AG08395 (cell line): ENCODE data around the gene CORO2B.
A peak's percentile ranks its signal among the peaks of the same experiment; 100 is the strongest.

ENCODE experiments used
- DNase-seq: peaks from one replicate; pipeline ENCODE4 v3.0.0; 2012; ENCODE audit warnings: mixed read lengths, low spot score

Gene CORO2B

DNA sequence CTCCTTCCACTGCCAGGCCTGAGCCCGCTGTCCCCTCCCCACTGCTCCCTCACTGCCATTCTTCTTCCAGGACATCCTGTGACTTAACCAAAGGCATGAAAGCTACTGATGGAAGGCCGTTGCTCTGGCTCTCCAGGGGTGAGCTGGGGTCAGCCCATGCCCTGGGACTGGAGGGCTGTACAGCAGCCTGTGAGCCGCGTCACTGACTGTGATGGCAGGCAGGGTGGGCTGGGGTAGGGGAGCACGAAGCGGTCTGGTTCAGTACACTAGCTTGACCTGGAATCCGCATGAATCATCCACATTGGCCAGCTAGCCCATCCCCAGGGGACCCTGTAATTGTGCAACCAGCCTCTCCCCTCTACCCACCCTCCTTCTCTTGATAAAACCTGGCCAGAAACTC is 30.8 kb downstream of the CORO2B start:
- no peak for DNase-seq

DNA sequence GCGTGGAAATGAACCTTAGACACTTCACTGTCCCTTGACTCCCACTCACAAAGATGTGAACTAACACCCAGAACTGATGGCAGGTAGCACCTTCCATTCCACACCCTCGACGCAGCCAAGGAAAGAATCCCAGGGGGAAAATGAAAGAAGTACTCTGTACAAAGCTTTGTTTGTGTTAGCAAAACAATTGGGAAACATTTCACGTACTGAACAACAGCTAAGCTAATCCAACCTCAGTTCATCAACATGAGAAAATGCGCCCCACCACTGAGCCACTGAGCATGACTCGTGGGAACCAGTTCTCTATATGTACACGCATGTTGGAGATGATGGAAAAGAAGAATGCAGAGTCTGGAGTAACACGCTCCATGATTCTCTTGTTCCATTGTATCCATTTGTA is 32.0 kb downstream of the CORO2B start:
- DNase-seq: no peak

DNA sequence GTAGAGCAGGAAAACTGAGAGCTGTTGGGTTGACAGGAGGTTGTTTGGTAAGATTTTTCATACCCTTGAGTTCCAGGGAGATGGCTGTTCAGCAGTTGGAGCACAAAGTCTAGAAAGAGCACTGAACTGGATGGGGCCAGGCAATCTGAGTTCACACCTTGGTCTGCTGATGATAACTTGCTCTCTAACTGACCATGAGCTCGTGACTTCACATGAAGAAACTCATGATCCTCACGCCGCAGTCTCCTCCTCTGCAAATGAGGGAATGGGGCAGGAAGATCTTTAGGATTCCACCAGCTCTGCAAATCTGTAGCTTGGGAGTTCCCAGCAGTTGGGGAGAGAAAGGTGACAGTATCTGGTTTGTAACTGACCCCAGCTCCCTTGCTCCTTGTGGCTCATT is 33.7 kb downstream of the CORO2B start:
- DNase-seq: no peak

DNA sequence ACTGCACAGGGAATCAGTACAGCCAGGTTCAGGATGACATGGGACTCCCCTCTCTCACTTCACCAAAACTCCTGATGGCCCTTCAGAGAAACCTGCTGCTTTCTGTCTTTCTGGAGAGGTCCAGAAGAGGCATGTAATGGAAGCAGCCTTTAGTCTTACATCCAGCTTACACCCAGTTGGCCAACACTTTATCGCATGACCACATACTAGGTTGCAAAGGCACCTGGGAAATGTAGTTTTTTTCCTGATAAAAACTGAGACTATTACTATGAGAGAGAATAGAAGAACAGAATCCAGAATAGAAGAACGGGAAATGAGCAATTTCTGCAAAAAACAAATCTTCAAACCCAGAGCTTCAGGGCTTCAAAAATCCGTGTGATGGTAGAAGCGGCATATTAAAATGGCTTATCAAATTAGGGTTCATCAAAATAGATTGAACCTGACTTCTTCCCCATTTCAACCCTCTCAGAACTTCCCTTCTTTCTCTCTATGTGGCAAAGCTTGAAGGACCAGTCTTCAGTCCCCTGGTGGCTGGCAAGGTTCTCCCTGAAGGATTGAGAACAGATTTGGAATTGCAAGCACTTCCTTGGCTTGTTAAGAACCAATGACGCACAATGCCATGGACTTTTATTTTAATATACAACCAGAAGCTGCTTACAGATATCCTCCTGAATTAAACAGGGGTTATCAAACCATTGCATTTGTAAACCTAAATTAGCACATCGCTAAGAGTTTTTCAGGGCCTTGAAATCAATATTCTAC is 34.4 kb downstream of the CORO2B start:
- DNase-seq: no peak

DNA sequence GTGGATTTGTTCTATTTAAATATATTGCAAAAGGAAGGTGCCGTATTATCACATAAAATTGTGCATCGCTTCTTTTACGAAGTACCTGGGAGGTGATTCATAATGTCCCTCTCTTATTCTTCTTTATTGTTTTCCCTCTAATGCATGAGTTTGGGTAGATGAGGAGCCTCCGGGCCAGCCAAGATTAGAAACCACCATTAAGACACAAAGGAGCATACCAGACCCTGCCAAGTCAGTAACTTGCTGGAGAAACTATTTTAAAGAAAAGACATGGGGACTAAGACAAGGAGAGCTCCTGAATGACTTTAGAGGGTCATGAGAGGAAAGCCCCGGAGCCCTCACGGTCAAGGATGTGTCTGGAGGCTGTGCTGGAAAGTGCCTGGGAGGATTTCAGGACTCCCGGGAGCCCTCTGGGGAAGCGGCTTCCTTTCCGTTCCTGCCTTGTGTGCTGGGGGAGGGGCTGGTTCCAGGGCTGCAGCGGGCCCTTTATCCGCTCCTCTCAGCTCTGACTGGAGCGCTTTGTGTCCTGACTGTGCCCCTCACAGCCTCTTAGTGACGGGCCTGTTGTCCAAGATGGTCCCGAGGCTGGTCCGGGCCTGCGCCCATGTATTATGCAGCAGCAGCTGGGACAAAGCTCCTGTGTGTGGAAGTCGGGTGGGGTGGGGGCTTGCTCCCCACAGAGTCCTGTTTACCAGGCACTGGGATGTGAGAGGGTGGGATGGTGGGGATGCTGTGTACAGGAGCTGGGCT is 35.7 kb downstream of the CORO2B start:
- peak; percentile 38 for DNase-seq

DNA sequence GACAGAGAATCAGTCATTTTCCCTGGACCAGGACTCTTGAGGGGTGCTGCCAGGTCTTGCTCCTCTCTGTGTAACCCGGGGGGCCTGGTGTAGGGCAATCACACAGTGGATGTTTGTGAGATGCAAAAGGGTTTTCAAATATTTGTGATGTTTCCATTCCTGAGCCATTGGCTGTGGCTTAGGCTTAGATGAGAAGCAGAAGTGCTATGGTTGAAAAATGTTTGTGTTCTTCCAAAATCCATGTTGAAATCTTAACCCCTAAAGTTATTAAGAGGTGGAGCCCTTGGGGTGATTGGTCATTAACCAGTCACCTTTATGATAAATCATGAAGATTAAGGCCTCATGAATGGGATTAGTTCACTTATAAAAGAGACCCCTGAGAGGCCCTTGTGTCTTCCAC is 36.5 kb downstream of the CORO2B start:
- no peak for DNase-seq

DNA sequence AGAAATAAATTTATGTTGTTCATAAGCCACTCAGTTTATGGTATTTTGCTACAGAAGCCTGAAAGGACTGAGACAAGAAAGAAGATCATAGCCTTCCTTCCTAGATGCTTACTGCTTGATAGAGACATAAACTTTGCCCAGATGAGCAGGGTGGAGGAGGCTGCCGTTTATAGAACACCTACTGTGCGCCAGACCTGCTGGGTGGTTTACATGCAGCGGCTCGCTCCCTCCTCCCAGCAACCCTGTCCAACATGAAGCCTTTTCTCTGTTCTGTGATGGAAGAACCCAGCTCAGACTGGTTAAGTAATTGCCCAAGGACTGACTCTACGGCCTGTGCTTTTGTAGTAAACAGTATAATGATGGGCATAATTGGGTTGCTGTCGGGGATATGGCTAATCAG is 37.0 kb downstream of the CORO2B start:
- DNase-seq: no peak

DNA sequence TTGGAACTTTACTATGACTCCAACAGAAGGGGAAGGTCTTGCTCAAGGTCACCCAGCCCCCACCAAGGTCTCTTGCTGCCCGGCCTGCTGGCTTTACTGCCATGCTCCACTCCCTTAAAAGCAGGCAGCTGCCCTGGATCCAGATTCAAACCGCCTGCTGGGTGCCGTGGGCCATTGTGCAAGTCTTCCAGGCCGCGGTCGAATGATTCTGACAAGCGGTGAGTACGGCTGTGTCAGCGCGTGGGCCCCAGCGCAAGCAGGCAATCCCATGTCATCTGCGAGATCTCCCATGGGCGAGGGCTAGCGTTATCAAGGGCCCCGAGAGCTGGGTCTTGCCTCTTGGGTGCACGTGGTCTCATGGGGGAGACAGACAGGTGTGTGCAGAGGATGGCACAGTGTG is 37.6 kb downstream of the CORO2B start:
- no peak for DNase-seq

DNA sequence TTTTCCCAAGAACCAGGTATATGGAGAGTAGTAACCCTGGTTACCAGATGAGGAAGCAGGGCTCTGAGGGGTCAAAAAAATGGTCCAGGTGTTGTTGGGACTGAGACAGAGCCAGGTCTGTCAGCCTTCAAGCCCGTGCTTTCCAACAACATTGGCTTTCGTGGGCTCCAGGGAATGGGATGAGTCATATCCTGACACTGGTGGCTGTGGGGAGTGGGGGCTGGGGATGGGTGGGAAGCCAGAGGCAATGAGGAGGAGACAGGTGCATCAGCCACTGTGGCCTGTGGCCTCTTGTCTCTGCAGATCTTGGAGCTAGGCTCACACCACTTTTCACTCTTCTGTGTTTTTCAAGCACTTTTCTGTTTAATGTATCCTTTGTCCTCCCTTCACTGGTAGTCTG is 38.2 kb downstream of the CORO2B start:
- no peak for DNase-seq

DNA sequence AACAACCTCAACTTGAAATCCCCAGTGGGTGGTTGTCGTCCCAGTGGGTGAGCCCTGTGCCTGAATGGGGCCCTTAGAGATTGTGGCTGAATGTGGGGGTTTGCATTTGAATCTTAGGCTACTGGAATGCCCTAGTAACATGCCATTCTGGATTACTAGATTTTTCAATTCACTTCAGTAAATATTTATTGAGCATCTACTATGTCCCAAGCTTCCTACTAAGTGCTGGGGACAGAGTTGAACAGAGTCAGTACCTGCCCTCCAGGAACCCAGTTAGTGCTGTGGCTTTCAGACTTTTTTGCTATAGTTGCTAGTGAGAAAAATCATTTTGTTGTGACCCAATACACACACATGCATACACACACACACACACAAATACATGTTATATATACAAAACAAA is 39.0 kb downstream of the CORO2B start:
- no peak for DNase-seq

DNA sequence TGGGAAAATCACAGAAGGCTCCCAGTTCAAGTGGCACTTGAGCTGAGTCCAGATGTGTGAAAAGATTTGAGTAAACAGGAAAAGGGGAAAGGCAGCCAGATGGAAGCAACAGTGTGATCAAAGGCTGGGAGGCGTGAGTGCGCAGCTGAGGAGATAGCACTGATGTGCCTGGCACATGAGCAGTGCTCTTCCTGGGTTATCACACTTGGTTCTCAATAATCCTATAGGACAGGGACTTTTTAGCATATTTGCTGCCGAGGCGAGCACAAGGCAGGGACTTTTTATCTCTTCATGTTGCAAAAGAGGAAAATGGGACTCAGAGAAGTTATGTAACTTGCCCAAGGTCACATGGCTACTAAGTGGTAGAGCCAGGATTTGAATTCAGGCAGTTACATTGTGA is 39.6 kb downstream of the CORO2B start:
- DNase-seq: no peak

DNA sequence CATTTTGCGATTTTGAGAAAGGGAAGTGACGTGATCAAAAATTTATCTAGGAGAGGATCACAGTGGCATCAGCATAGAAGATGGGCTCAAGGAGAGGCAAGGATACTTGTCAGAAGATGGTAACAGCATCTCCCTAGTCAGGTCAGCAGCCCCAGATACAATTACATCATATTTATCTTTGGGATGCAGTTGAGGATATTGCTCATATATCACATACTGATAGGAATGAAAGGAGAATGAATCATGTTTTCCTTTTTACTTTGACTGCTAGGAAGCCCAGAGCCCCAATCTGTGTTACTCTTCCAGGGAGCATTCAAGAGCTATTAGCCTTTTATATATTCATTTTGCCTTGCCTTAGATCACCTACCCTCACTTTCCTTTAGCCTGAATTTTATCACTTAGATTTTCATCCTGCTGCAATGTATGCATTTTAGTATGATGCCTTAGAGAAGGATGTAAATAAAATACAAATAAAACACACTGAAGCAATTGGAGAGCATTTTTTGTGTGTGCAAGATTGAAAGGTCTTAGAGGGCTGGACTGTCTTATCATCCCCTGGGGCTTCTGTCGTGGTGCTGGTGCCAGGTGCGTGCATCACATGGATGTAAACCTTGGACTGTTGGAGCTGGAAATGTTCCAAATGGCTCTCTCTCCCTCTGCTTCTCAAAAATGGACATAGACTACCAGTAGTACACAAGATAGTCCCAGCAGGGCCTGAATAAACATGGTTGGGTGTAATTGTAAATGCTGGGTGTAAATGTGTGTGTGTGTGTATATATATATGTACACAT is 40.3 kb downstream of the CORO2B start:
- no peak for DNase-seq

DNA sequence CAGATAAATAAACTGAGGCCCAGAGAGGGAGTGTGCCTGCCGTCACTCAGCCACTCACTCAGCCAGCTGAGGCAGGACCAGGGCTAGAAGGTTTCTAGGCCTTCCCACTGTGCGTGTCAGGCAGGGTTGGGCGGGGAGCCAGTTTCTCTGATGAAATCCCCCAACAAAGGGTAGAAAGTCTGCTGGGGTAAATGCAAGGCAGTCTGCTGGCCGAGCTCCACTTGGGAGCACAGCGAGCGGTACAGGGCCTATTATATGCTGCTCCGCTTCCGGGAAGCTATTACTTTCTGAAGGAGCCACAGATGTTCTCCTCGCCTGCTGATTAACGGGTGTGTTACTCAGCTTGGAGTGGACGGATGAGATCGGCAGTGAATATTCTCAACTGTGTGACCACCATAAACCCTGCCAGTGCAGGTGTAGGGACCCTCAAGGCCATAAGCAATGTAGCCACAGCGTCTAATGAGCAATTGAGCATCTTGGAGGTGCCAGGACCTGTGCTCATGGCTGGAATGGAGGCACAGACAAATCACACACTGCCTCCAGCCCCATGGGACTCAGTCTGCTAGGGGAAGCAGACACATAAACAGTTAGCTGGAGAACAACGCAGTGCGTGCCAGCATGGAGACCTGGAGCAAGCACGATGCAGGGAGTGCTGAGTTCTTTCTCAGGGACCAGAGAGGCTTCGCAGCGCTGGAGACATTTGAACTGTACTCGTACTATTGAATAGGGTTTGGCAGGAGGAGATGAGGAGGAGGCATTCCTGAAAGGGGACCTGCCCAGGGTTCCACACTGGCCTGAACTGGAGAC is 42.1 kb downstream of the CORO2B start:
- peak; percentile 94 for DNase-seq

DNA sequence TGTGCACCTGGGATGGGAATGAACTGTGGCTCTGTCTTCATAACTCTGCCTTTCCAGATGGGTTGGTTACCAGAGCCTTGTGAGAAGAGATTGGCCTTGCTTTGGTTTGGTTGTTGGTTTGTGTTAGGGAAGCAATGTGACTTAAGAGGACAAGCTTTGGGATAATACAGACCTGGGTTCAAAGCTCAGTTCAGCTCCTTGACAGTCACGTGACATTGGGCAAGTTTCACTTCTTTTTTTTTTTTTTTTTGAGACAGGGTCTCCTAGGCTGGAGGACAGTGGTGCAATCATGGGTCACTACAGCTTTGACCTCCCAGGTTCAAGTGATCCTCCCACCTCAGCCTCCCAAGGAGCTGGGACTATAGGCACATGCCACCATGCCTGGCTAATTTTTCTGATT is 42.7 kb downstream of the CORO2B start:
- no peak for DNase-seq

DNA sequence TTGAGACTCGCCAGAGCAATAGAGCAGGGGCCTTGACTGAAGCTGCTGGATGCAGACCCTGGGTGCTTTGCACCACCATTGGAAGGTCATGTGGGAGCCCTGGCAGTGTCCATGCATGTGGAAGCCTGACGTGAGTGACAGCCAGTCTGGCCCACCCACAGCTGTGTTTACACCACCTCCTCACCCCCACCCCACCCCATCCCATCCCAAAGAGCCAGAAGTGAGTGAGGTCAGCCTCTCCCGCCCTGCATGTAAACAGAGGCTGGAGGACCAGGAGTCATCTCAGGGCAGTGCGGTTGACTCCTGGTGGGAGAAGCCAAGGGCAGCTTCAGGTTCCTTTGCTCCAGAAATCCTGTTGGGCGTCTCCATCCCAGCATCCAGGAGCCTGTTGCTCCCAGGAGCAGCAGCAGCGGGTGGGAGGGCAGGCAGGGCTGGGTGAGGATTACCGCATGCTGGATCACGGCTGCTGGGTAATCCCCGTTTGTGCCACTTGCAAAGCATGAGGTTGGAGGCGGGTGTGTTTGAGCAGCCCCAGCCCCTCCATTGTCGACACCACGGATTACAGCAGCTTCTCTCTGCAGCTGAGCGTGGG is 44.6 kb downstream of the CORO2B start:
- no peak for DNase-seq

DNA sequence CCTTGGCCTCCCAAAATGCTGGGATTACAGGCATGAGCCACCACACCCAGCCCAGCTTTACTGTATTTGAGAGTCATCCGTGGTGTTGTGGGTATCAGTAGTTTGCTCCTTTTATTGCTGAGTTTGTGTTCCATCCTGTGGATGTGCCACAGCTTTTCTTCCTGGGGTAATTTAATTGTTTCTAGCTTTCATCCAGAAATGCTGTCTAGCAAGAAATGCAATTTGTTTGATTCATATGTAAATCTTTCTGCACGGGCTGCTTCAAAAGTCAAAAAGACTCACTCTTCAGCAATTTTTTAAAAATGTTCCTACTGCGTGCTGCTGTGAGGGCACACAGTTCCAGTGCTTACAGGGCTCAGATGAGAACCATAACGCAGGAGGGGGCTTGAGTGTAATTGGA is 47.1 kb downstream of the CORO2B start:
- no peak for DNase-seq

DNA sequence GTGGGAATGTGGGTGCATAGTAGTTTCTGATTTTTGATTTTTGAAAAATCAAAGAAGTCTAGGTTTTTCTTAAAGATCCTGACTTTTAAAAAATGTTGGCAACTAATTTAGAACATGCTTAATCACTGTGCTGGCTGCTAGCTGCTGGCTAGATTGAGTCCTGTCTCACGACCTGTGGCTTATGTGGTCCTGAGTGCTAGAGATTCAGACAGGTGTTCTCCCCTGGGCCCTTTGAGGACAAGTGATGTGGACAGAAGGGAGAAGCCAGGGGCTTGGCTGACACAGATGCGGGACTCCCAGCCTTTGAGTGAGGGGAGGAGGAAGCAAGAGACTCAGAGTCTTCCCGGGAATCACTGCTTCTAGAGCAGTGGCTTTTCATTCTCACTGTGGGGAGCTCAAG is 47.5 kb downstream of the CORO2B start:
- DNase-seq: no peak

DNA sequence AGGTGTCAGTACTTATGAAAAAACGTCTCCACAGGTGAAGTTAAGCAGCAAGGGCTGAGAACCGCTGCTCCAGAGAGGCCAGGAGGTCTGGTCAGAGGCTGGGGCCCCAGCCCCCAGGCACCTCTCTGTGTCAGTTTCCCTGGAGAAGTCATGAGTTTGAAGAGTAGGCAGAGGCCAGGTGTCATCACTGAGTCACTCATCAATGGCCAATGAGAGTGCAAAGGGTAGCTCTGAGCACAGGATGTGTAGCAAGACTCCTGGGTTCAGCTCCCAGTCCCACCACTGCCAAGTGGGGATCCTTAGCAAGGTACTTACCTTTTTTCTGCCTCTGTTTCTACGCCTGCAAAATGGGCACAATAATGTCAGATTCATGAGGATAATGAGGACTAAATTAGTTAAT is 47.9 kb downstream of the CORO2B start:
- no peak for DNase-seq

DNA sequence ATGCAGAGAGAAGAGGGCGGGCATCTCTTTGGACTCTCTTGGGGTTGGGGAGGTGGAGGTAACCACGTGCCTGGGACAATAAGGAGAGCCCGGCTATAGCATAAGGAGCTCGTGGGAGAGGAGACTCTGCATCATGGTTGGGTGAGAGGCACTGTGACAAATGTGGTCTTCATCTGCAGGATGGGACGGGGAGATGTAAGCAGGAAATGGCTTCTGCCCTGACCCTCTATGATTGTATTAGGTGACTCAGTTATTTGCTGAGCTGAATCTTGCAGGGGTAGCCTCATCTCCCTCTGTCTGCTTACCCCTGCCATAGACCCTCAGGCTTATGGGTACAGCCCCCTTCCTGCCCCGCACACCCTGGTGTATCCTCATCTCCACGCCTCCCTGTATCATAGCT is 48.7 kb downstream of the CORO2B start:
- DNase-seq: no peak

DNA sequence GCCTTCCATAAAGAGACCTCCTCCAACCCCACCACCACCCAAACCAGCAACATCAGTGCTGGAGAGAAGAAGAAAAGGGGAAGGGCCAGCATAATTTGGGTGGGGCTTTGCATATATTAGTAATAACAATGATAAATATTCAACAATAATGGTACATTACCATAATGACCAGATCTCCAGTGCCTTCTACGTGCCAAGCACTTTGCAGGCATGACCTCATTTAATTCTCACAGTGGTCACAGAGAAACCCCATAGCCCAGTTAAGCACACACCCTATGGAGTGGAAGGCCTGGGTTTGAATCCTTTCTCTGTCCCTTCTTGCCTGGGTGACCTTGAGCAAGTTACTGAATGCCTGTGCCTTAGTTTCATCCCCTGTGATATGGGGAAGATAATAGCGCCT is 49.2 kb downstream of the CORO2B start:
- no peak for DNase-seq

DNA sequence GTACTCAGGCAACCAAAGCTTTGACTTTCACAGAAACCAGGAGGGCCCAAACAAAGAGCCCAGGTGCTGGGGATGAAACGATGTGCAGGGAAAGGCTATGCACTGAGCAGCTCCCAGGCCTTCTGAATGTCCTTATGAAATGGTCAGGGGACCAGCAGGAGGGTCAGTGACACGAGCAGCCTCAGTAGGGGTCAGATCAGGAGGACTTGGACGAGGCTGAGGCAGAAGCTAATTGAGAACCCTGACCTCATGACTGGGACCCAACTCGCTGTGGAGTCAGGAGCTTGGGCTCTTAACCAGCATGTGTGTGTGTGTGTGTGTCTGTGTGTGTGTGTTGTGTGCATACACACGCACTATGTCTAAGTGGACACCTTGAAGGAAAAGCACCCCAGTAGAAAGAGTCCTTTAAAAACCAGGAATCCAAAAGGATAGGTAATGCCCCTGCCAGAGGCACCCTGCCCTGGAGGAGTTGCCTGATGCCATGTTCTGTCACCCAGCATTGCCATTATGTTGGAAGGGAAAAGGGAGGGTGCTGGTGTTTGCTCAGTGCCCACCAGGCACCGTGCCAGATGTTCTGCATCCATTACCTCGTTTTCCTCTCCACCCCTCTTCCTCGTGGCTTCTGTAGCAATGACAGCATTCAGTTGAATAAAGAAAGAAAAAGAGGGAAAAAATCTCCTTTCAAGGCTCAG is 50.9 kb downstream of the CORO2B start:
- DNase-seq: no peak
